ENCODE data around the gene SART3. TPM values are rescaled to one million over a fixed set of nuclear protein-coding genes. Genes with fewer than 3 reads are reported as not detected.

SART3 gene
- polyA plus RNA-seq, 1 of the 3 experiments (the other 2 are of a cell fraction) = 28.9 TPM

DNA sequence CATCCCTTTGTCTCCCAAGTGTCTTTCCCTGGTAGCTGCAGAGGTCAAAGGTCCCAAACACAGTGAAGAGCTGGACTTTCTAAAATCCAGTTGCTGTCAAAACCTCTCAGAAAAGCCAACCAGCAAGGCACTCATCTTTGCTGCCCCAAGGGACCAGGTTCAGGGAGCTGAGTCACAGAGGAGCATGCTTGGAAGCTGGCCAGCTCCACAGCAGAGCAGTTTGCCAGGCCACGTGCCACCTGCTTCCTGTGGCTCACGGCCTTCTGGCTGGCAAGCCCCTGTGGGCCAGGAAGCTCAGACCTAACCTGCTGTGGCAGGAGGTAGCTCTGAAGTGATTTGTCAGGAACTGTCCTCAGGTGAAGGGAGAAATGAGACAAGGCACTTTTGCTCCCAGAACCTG lies 5.0 kb upstream of the SART3 start (continued):
- TF ChIP-seq, protein P1, sequence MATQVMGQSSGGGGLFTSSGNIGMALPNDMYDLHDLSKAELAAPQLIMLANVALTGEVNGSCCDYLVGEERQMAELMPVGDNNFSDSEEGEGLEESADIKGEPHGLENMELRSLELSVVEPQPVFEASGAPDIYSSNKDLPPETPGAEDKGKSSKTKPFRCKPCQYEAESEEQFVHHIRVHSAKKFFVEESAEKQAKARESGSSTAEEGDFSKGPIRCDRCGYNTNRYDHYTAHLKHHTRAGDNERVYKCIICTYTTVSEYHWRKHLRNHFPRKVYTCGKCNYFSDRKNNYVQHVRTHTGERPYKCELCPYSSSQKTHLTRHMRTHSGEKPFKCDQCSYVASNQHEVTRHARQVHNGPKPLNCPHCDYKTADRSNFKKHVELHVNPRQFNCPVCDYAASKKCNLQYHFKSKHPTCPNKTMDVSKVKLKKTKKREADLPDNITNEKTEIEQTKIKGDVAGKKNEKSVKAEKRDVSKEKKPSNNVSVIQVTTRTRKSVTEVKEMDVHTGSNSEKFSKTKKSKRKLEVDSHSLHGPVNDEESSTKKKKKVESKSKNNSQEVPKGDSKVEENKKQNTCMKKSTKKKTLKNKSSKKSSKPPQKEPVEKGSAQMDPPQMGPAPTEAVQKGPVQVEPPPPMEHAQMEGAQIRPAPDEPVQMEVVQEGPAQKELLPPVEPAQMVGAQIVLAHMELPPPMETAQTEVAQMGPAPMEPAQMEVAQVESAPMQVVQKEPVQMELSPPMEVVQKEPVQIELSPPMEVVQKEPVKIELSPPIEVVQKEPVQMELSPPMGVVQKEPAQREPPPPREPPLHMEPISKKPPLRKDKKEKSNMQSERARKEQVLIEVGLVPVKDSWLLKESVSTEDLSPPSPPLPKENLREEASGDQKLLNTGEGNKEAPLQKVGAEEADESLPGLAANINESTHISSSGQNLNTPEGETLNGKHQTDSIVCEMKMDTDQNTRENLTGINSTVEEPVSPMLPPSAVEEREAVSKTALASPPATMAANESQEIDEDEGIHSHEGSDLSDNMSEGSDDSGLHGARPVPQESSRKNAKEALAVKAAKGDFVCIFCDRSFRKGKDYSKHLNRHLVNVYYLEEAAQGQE (IDR thresholded peaks at IDR 0.05; ENCODE audit: low read depth, low read length) = no peak
- TF ChIP-seq FOXM1 (IDR thresholded peaks at IDR 0.05; ENCODE audit: low read depth) = no peak
- peak; percentile 89 for TF ChIP-seq MXI1 (IDR thresholded peaks at IDR 0.05; ENCODE audit: low read depth, low read length)
- TF ChIP-seq RCOR1 (IDR thresholded peaks at IDR 0.05; ENCODE audit: low read length) = no peak
- no peak for TF ChIP-seq MEF2A (IDR thresholded peaks at IDR 0.05; ENCODE audit: borderline replicate concordance, low read depth)
- TF ChIP-seq, protein P2, sequence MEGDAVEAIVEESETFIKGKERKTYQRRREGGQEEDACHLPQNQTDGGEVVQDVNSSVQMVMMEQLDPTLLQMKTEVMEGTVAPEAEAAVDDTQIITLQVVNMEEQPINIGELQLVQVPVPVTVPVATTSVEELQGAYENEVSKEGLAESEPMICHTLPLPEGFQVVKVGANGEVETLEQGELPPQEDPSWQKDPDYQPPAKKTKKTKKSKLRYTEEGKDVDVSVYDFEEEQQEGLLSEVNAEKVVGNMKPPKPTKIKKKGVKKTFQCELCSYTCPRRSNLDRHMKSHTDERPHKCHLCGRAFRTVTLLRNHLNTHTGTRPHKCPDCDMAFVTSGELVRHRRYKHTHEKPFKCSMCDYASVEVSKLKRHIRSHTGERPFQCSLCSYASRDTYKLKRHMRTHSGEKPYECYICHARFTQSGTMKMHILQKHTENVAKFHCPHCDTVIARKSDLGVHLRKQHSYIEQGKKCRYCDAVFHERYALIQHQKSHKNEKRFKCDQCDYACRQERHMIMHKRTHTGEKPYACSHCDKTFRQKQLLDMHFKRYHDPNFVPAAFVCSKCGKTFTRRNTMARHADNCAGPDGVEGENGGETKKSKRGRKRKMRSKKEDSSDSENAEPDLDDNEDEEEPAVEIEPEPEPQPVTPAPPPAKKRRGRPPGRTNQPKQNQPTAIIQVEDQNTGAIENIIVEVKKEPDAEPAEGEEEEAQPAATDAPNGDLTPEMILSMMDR (IDR thresholded peaks at IDR 0.05) = no peak

DNA sequence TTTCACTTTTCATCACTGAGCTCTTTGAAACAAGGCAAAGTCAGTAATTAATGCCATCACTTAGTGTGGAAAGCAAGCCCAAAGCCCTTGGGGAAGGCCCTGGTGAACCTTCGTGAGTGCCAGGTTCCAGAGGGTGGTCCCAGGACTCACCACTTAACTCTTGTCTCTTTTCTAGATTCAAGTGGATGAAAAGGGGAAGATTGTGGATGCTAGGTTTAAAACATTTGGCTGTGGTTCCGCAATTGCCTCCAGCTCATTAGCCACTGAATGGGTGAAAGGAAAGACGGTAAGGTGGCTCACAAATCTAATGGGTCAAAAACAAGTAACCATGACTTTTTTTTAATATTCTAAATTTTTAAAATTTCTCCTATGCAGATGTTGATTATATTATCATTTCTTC lies 4.2 kb upstream of the SART3 start:
- DNase-seq = no peak
- ChIA-PET CTCF (interaction anchor here (0.6 to 16.0 kb wide), 10 partner anchors 11 to 318 kb away, joined by 3 to 503 read pairs (median 4); no protein-coding TSS in a partner anchor), POLR2A (interaction anchor here (0.7 kb wide), 1 partner anchor 39 kb away, joined by 4 read pairs; no protein-coding TSS in a partner anchor)
- peak overlapping the region; percentile 65 to 86; a peak in 3 of 4 replicates for H3K27ac ChIP-seq (ENCODE audit: low read depth in 2 of 2, low read length in 1 of 2)
- no peaks in the 10 kb centered on the region for H3K27me3 ChIP-seq (ENCODE audit: insufficient read depth)
- no peaks in the 10 kb centered on the region; the same call in 1 of the 2 replicates for H4K20me1 ChIP-seq (ENCODE audit: insufficient read depth)
- H2AFZ ChIP-seq (ENCODE audit: low read depth) = no peak overlapping the region
- H3K9ac ChIP-seq = no peak overlapping the region
- H3K4me3 ChIP-seq (ENCODE audit: low read depth in 2 of 2, low read length in 1 of 2) = no peak overlapping the region
- no peaks in the 10 kb centered on the region for H3K9me3 ChIP-seq
- H3K36me3 ChIP-seq (replicated peaks in 1 of 2; ENCODE audit: control insufficient read depth in 1 of 2, insufficient read depth in 2 of 2, low read length in 1 of 2) = peaks cover 49 to 57% of the 10 kb centered on the region in 2 experiments
- peaks cover 36% of the 10 kb centered on the region for H3K79me2 ChIP-seq (ENCODE audit: insufficient read depth)
- H3K4me1 ChIP-seq (ENCODE audit: control insufficient read depth in 1 of 2, insufficient read depth in 2 of 2, low read depth in 1 of 2, low read length in 1 of 2) = peaks cover 29 to 31% of the 10 kb centered on the region in 2 experiments
- TF ChIP-seq MXI1 (IDR thresholded peaks at IDR 0.05; ENCODE audit: low read depth, low read length) (no peak), FOXJ3 (CRISPR knock-in tag; IDR thresholded peaks at IDR 0.05) (no peak), GATA2 (CRISPR knock-in tag; IDR thresholded peaks at IDR 0.05) (no peak), FOSL2 (IDR thresholded peaks at IDR 0.05; ENCODE audit: borderline replicate concordance, low read depth) (no peak), EZH2phosphoT487 (IDR thresholded peaks at IDR 0.05; ENCODE audit: borderline replicate concordance, low read depth) (no peak), YY1 (IDR thresholded peaks at IDR 0.05; ENCODE audit: low read depth) (no peak), NFIC (IDR thresholded peaks at IDR 0.05; ENCODE audit: borderline replicate concordance) (no peak), RCOR1 (IDR thresholded peaks at IDR 0.05; ENCODE audit: low read length) (no peak), RAD21 (IDR thresholded peaks at IDR 0.05; ENCODE audit: low read length) (no peak), GABPA (IDR thresholded peaks at IDR 0.05; ENCODE audit: low read depth) (no peak), TCF12 (IDR thresholded peaks at IDR 0.05) (no peak)
- TF ChIP-seq, protein P1 (IDR thresholded peaks at IDR 0.05; ENCODE audit: low read depth, low read length) = no peak
- TF ChIP-seq, protein P3, sequence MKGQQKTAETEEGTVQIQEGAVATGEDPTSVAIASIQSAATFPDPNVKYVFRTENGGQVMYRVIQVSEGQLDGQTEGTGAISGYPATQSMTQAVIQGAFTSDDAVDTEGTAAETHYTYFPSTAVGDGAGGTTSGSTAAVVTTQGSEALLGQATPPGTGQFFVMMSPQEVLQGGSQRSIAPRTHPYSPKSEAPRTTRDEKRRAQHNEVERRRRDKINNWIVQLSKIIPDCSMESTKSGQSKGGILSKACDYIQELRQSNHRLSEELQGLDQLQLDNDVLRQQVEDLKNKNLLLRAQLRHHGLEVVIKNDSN (IDR thresholded peaks at IDR 0.05; ENCODE audit: borderline replicate concordance, low read depth) = no peak
- TF ChIP-seq, protein P4, sequence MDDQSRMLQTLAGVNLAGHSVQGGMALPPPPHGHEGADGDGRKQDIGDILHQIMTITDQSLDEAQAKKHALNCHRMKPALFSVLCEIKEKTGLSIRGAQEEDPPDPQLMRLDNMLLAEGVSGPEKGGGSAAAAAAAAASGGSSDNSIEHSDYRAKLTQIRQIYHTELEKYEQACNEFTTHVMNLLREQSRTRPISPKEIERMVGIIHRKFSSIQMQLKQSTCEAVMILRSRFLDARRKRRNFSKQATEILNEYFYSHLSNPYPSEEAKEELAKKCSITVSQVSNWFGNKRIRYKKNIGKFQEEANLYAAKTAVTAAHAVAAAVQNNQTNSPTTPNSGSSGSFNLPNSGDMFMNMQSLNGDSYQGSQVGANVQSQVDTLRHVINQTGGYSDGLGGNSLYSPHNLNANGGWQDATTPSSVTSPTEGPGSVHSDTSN (IDR thresholded peaks at IDR 0.05) = no peak
- TF ChIP-seq, protein P5, sequence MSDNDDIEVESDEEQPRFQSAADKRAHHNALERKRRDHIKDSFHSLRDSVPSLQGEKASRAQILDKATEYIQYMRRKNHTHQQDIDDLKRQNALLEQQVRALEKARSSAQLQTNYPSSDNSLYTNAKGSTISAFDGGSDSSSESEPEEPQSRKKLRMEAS (IDR thresholded peaks at IDR 0.05; ENCODE audit: low read depth) = no peak
- no peak overlapping the region for H3K4me2 ChIP-seq
- H3F3A ChIP-seq (replicated peaks; ENCODE audit: insufficient read depth) = peaks cover 25% of the 10 kb centered on the region
- WGBS (ENCODE audit: low lambda C conversion rate) = 95% methylated on average over 3 of the region's 3 CpGs
- H3K9me2 ChIP-seq = no peaks in the 10 kb centered on the region
